GM21390 (cell line): Measurements from ENCODE around the gene CCL18.
A peak's percentile ranks its signal among the peaks of the same experiment; 100 is the strongest.
"Not testable (repeated sequence)": the region's sequence is repeated elsewhere in the genome, so short reads cannot be mapped to it uniquely, and the experiment has no call there.

ENCODE experiments used
- ATAC-seq: cut with Tn5 transposase; IDR thresholded peaks from one replicate; pipeline ENCODE4 v1.9.1; 2021; ENCODE audit not compliant: unreplicated experiment

CCL18 gene

DNA sequence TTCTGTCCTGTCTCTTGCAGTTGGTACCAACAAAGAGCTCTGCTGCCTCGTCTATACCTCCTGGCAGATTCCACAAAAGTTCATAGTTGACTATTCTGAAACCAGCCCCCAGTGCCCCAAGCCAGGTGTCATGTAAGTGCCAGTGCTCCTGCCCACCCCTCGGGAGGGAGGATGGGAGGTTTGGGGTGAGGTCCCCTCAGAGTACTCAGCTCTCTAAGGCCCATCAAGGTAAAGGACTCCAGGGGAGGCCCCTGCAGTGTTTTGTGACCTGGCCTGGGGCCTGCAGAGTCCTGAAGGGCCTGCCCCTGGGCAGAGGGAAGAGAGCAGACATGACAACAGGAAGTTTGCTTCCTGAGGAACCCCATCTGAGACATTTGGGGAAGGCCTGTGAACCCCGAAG lies 6.4 kb downstream of the CCL18 start:
- no peak for ATAC-seq

DNA sequence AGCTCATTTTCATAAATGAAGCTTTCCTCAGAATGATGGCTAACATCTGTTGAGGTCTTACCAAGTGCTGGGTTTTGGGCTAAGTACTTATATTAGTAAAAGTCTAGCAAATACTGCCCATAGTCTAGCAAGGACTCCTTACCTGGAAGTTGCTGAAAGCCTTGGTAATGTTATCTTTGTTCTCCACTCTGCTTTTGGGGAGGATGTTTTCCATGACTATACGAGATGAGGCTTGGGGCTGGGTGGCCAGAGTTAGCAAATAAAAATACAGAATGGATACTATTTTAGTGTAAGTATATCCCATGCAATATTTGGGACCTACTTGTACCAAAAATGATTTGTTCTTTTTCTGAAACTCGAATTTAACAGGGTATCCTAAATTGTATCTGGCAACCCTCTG lies 7.7 kb downstream of the CCL18 start:
- ATAC-seq, result no peak

DNA sequence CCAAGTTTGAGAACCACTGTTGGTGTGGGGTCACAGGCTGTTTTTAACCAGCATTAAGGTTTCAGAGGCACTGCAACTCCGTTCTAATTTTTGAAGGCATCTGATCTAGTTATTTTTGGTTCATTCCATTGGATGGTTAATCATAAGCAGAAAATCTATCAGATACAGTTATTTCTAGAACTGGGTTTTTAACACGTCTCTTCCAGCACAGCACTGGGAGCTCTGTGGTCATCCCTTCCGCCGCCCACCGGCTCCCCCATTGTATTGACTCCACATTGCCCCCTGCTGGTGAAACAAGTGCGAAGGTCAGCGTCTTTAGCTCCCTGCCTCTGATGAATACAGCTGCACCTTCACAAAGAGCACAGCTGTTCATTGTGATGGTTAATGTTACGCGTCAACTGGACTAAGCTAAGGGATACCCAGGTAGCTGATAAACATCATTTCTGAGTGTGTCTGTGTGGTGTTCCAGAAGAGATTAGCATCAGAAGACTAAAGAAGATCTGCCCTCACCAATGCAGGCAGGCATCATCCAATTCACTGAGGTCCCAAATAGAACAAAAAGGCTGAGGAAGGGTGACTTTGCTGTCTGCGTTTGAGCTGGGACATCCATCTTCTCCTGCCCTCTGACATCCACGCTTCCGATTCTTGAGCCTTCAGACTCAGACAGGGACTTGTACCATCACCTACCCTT lies 8.5 kb downstream of the CCL18 start:
- no peak for ATAC-seq

DNA sequence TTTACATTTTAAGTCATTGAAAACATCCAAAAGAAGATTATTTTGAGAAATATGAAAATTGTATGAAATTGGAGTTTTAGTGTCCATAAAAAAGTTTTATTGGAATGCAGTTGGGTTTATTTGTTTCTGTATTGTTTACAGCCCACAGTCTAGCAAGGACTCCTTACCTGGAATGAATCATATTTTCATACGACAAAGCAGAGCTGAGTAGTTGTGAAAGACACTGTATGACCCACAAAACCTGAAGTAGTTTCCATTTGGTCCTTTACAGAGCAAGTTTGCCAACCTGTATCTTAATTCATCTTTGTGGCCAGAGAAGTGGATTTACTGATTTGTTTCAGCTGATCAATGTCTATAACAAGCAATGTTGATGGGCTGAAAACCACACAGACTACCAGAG lies 10.3 kb downstream of the CCL18 start:
- ATAC-seq, result no peak

GRCh38 chr17:36081681-36082471 lies 17.8 kb downstream of the CCL18 start:
- peak; percentile 38 for ATAC-seq

DNA sequence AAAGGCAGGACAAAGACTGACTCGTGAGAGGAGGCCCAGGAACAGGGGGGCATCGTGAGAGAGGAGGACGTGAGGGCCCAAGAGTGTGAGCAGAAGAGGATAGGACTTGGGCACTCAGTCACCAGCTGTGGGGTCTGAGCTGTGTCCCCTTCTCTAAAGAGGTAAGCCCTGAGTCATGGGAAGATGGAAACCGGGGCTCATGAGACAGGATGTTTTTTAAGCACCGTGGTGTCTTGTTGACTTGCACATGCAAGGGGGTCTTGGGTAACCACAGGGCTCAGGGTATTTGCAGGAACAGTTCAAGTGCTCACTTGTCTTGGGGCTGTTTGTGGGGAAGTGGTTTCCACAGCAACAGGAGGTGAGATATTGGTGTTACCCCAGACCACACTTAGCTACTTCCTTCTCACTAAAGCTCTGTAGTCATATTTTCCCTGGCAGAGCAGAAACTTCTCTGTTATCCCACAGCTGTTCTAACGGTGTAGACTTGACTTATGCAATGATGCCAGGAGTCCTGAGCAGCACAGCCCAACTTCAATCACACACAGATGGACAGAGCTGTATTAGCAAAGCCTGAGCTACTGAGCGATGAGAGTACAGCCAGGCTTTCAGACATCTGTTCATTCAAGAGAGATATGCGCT lies 18.5 kb downstream of the CCL18 start:
- peak; percentile 51 for ATAC-seq

DNA sequence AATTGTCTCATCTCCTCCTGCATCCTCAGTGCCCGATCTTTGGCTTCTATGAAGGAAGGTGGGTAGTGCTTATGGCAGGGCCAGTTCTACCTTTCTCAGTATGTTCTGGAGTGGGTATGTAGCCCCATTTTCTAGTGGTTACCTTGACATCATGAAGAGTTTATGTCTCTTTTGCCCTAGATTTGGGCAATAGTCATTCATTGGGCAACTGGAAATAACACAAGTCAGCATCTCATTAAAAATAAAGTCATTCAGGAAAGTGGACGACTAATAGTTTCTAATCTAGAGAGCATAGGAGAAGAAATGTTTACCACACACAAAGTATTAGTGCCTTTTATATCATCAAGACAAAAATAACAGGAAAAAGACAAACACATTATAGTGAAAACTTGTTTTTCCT lies 19.6 kb downstream of the CCL18 start:
- ATAC-seq, result not testable (repeated sequence)

- ATAC-seq, result no peak
Observed at GRCh38 chr17:36085765-36086164, 21.7 kb downstream of the CCL18 start.

DNA sequence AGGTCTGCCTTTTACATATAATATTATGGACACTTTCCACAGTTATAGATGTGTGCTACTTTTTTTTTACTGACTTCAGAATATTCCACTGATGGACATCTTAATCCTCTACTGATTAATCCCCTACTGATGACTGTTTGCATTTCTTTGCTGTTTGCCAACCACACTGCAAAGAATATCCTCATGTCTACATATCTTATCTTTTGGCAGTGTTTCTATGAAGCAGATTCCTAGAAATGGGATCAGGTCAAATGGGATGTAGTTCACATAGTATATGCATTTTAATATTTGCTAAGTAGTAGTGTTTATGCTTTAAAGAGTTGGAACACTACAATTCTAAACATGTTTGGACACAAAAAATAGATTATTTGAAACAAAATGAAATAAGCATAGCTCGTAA lies 22.7 kb downstream of the CCL18 start:
- no peak for ATAC-seq

DNA sequence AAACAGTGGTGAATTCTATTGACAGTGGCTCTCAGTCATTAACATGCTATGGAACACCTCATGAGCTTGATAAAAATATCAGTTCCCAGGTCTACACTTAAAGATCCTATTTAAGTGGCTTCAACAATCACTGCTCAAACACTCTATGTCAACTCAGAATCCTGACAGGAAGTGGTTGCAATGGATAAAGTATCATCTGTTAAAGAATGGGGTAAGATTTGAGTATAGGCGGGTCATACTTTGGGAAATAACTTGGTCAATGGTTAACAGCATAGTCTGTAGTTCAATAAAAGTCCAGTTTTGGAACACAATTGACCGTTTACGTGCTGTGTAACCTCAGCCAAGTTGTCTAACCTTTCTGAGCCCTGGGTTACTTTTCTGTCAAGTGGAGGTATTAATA lies 23.4 kb downstream of the CCL18 start:
- not testable (repeated sequence) for ATAC-seq

DNA sequence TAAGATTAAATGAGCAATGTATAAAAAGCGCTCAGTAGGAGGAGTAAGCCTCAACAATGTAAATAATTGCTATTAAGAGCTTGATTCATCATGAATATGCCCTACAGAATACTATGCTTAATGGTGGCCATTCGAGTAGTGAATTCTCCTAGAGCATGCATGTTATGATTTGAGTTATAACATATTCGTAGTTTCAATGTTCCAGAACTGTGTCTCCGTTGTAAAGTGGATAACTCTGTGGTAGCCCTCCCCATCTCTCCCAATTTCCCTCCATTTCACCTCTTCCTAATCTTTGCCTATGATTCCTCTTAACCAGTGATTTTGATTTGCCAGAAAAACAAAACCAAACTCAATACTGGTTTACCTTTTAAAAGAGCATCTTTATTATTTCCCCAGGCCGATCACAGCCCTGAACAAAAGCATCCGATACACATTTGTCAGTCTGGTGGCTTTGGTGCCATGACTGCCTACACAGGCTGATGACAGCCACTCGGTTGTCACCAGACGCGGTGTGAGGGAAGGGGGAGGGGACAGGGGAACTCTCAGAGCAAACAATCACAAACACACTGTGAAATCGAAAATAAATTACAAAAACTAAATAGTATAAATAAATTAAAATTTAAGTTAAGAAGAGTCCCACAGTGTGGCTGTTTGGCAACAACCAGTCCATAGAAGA lies 24.0 kb downstream of the CCL18 start:
- not testable (repeated sequence) for ATAC-seq

- no peak for ATAC-seq
Observed at GRCh38 chr17:36088670-36089338, 24.7 kb downstream of the CCL18 start.

GRCh38 chr17:36089339-36089865 lies 25.3 kb downstream of the CCL18 start:
- no peak for ATAC-seq

- peak; percentile 72 for ATAC-seq
Observed at GRCh38 chr17:36089888-36090836, 26.1 kb downstream of the CCL18 start, which contains the start of gene CCL3. Gene CCL3, minus strand, starts transcription at chr17:36090143. Its CDS starts 85 bp downstream, at chr17:36090058.

DNA sequence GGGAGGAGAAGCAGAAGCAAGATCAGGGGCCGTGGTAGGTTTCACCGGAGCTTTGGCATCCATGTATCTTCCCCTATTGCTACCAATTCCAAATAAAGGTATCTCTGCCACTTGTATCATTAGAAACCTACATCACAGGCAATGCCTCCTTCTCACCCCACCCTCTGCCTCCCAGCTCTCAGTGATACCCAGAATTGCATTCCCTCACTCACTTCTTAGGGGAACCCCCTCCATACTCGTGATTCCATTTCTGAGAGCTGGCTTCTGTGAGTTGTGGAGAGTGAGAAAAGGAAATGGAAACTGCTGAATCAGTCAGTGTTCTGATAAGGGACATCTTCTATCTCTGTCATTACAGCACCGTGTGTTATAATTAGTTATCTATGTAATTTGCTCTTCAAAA lies 28.2 kb downstream of the CCL18 start:
- ATAC-seq, result no peak

DNA sequence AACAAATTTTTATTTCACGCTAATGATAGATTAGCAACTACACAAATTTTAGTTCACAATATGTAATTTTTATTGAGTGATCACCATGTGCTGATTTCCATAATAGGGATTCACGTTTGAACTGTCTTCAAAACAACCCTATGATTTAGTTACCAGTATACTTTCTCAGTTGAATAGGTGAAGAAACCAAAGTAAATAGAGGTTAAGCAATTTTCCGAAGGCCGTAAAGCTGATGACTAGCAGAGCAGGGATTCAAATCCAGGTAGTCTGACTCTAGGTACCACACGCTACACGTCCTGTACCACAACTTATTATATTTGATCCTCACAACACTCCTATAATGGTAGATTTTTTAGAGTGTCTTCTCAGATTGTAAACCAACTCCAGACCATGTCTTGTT lies 28.6 kb downstream of the CCL18 start:
- ATAC-seq, result not testable (repeated sequence)

DNA sequence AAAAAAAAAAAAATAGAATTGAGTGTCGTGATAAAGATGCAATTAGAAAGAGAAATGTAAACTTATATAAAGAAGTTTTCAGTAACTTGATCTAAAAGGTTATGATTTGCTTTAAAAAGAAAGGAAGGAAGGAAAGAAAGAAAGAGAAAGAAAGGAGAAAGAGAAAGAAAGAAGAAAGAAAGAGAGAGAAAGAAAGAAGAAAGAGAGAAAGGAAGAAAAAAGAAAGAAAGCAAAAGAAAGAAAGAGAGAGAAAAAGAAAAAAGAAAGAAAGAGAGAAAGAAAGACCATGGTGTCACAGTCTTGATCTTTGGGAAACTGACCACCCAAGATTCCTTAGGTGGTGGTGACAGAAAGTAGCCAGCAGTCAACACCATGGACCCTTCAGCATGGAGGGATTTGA lies 30.2 kb downstream of the CCL18 start:
- no peak for ATAC-seq

- ATAC-seq, result no peak
Observed at GRCh38 chr17:36094746-36095145, 30.7 kb downstream of the CCL18 start.

GRCh38 chr17:36095992-36096391 lies 31.9 kb downstream of the CCL18 start:
- no peak for ATAC-seq
